Adrenal gland (tissue), 12 donors: ENCODE data around the gene PIGU. TPM values are rescaled to one million over a fixed set of nuclear protein-coding genes. Genes with fewer than 3 reads are reported as not detected.

Source experiments
- DNase-seq, 7 donors: peaks; one replicate each; pipeline ENCODE4 v3.0.0-alpha.2; 2019 to 2020
- H3K27ac ChIP-seq, 5 donors: fragments of 200-600 bp; sonication (generic) in 4 of 5; 1 replicate in 3 of 5; 2 replicates in 2 of 5; pipeline versions ENCODE4 v1.5.1 to v1.8.0; 2016 to 2020; ENCODE audit warnings: mild to moderate bottlenecking in 1 of 5
- H3K27me3 ChIP-seq: fragments of 200-600 bp; 2 replicates; pipeline ENCODE4 v1.8.0; 2021
- H3K36me3 ChIP-seq, 2 donors: fragments of 200-600 bp; replicated peaks in 1 of 2; 1 replicate in 1 of 2; 2 replicates in 1 of 2; pipeline versions ENCODE4 v1.5.1 to v1.8.0; 2018 to 2022
- H3K4me1 ChIP-seq, 2 donors: fragments of 200-600 bp; replicated peaks in 1 of 2; 1 replicate in 1 of 2; 2 replicates in 1 of 2; pipeline versions ENCODE4 v1.5.1 to v1.8.0; 2018 to 2021
- H3K4me3 ChIP-seq, 4 donors: fragments of 200-600 bp; sonication (generic) in 3 of 4; one replicate each; pipeline ENCODE4 v1.5.1; 2016 to 2018
- H3K9me3 ChIP-seq, 3 donors: fragments of 200-600 bp; sonication (generic) in 1 of 3; replicated peaks in 1 of 3; 1 replicate in 2 of 3; 2 replicates in 1 of 3; pipeline versions ENCODE4 v1.5.1 to v1.8.0; 2016 to 2021
- CTCF ChIP-seq, 6 experiments: fragments of 450-650 bp in 4 of 6; fragments of 200-600 bp in 2 of 6; sonication (generic) in 1 of 6; IDR thresholded peaks; 1 replicate in 5 of 6; 2 replicates in 1 of 6; pipeline versions ENCODE4 v1.5.1 to v1.8.0; 2016 to 2021; ENCODE audit warnings: antibody characterized with exemption in 6 of 6, mild to moderate bottlenecking in 2 of 6, moderate library complexity in 1 of 6
- POLR2A ChIP-seq, 2 donors: fragments of 450-650 bp; IDR thresholded peaks; one replicate each; pipeline ENCODE4 v1.6.1; 2017; ENCODE audit warnings: antibody characterized with exemption in 2 of 2, mild to moderate bottlenecking in 2 of 2, moderate library complexity in 1 of 2
- WGBS, 4 donors: extraction: QIAGEN DNeasy Blood & Tissue Kit in 2 of 4; methylation state at CpG; one replicate each; pipeline versions ENCODE4 v1.1.5 to v1.1.7; 2013 to 2017; 5-methylcytosine and 5-hydroxymethylcytosine counted together
- intact Hi-C, 2 donors: fragments of 100-400 bp; cut with DNase I; formaldehyde crosslinking; loops; one replicate each; pipeline versions ENCODE4 v1.14.1 to v1.15.0; 2022 to 2023
- polyA plus RNA-seq, 3 donors: library from polyadenylated mRNA; stranded (reverse); fragments of 200-250 nt in 2 of 3; fragments of 350-450 nt in 1 of 3; fragmentation: Illumina TruSeq in 1 of 3; extraction: RNeasy Lipid Tissue Mini Kit (QIAGEN cat#74804) in 1 of 3; gene quantifications; one replicate each; pipeline ENCODE4 v1.2.3, GENCODE V29; 2013 to 2014
- total RNA-seq, 9 donors: library from RNA; depleted of rRNA in 4 of 9; stranded (reverse); fragments of >200 nt in 4 of 9; fragments of 120-200 nt in 1 of 9; fragmentation: NEBNext Ultra II Directional in 1 of 9; extraction: Animal tissue kit (Norgen Biotek cat#: 25700) in 1 of 9; gene quantifications; one replicate each; pipeline versions ENCODE4 v1.1.0 to v1.2.4, GENCODE V29; 2013 to 2023
- donor health status: healthy with polysubstance abuse.
- donor health status: Bipolar disorder and iron deficiency.
- donor health status: DM: yes; HTN: yes; CAD: no.
- donor health status: DM: no; HTN: no; CAD: no.
- donor health status: DM: no; HTN: no; CAD: no.
- donor health status: DM: yes; HTN: yes; CAD: no.

The PIGU gene
- total and polyA plus RNA-seq, 12 donors, result 16.8 to 64.1 (median 23.1) TPM

GRCh38 chr20:34634392-34634791, 42.5 kb downstream of the PIGU start:
- peaks cover 0 to 17% of the 10 kb centered on the region in 2 donors for H3K4me1 ChIP-seq
- H3K27me3 ChIP-seq, result no peaks in the 10 kb centered on the region
- no peak for DNase-seq
- H3K27ac ChIP-seq, result no peak overlapping the region
- intact Hi-C loops, result no loop called here
- H3K36me3 ChIP-seq, result peaks cover 0 to 7% of the 10 kb centered on the region in 2 donors
- H3K9me3 ChIP-seq, result no peaks in the 10 kb centered on the region
- WGBS, 4 donors, result 69 to 80% (median 74%) methylated on average over 3 of the region's 3 CpGs
- no peak for TF ChIP-seq POLR2A (IDR thresholded peaks at IDR 0.05)
- TF ChIP-seq CTCF (IDR thresholded peaks at IDR 0.05), result no peak
- H3K4me3 ChIP-seq, result no peak overlapping the region

GRCh38 chr20:34632870-34633452, 43.9 kb downstream of the PIGU start:
- TF ChIP-seq POLR2A (IDR thresholded peaks at IDR 0.05) (no peak), CTCF (IDR thresholded peaks at IDR 0.05) (no peak)
- Histone ChIP-seq H3K9me3 (no peaks in the 10 kb centered on the region), H3K4me3 (no peak overlapping the region), H3K27me3 (no peaks in the 10 kb centered on the region), H3K4me1 (peaks cover 0 to 16% of the 10 kb centered on the region in 2 donors), H3K27ac (no peak overlapping the region), H3K36me3 (peaks cover 0 to 7% of the 10 kb centered on the region in 2 donors)
- no peak for DNase-seq
- intact Hi-C loops, result no loop called here
- 75 to 97% (median 94%) methylated on average over 3 of the region's 3 CpGs for WGBS, 4 donors

- TF ChIP-seq POLR2A (IDR thresholded peaks at IDR 0.05) (no peak), CTCF (IDR thresholded peaks at IDR 0.05) (no peak)
- Histone ChIP-seq H3K27me3 (no peaks in the 10 kb centered on the region), H3K4me3 (no peak overlapping the region), H3K36me3 (peaks cover 0 to 7% of the 10 kb centered on the region in 2 donors), H3K27ac (no peak overlapping the region), H3K9me3 (no peaks in the 10 kb centered on the region), H3K4me1 (no peaks in the 10 kb centered on the region)
- DNase-seq, result no peak
- WGBS, 4 donors, result 97 to 100% (median 99%) methylated on average over 1 of the region's 1 CpG
- intact Hi-C loops, result no loop called here
Observed at GRCh38 chr20:34629904-34630303, 47.0 kb downstream of the PIGU start.

GRCh38 chr20:34629342-34629741, 47.5 kb downstream of the PIGU start:
- WGBS, 4 donors, result 33 to 64% (median 61%) methylated on average over 1 of the region's 1 CpG
- Histone ChIP-seq H3K4me3 (no peak overlapping the region), H3K9me3 (no peaks in the 10 kb centered on the region), H3K27ac (no peak overlapping the region), H3K36me3 (peaks cover 0 to 7% of the 10 kb centered on the region in 2 donors), H3K4me1 (no peaks in the 10 kb centered on the region), H3K27me3 (no peaks in the 10 kb centered on the region)
- TF ChIP-seq CTCF (IDR thresholded peaks at IDR 0.05) (no peak), POLR2A (IDR thresholded peaks at IDR 0.05) (no peak)
- intact Hi-C loops, result no loop called here
- no peak for DNase-seq
